Esophagus squamous epithelium (tissue), 4 donors: Measurements from ENCODE around the gene GALNT17.

Experiments
- CTCF ChIP-seq, 6 experiments: fragments of 450-650 bp in 4 of 6; fragments of 200-600 bp in 2 of 6; sonication (generic) in 2 of 6; IDR thresholded peaks; one replicate each; pipeline ENCODE4 v1.5.1; 2016 to 2019; ENCODE audit warnings: antibody characterized with exemption in 6 of 6, mild to moderate bottlenecking in 4 of 6, moderate library complexity in 4 of 6
- POLR2A ChIP-seq, 4 donors: fragments of 450-650 bp; IDR thresholded peaks; one replicate each; pipeline ENCODE4 v1.6.1; 2017; ENCODE audit warnings: antibody characterized with exemption in 4 of 4, mild to moderate bottlenecking in 4 of 4, moderate library complexity in 3 of 4

DNA sequence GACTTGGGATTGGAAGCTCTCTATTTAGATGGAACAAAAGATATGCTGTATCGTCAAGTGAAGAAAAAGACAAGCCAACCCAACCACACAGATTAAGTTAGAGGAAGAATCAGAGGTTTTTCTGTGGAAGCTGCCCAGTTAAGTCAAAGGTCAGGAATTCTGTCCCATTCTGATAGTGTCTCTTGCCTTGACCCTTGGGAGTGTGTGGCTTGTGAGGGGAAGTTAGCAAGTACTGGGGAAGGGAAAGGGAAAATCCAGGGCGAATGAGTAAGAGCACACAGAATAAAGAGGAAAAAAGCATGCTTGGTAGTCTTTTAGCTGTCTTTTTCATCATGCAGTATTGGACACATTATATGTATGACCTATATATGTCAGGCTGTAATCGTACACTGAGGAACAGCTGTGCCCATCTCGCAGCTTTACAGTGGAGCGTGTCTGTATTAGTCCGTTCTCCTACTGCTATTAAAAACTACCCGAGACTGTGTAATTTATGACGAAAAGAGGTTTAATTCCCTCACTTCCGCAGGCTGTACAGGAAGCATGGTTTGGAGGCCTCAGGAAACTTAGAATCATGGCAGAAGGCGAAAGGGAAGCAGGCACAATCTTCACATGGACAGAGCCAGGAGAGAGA, 197.2 kb downstream of the GALNT17 start:
- no peak for TF ChIP-seq POLR2A (IDR thresholded peaks at IDR 0.05)
- no peak for TF ChIP-seq CTCF (IDR thresholded peaks at IDR 0.05)
